Neural progenitor cell (in vitro differentiated cells): ENCODE results near the gene EPSTI1. TPM values are rescaled to one million over a fixed set of nuclear protein-coding genes. Genes with fewer than 3 reads are reported as not detected.

Source experiments
- DNase-seq: peaks from one replicate; pipeline ENCODE4 v3.0.0-alpha.2; 2016; ENCODE audit warnings: low spot score
- H2AFZ ChIP-seq: fragments of 200-600 bp; sonication (generic); replicated peaks from 2 replicates; pipeline ENCODE4 v1.6.1; 2016; ENCODE audit warnings: antibody characterized with exemption
- H3F3A ChIP-seq: fragments of 200-600 bp; sonication (generic); 2 replicates; pipeline ENCODE4 v1.6.1; 2016; ENCODE audit warnings: antibody characterized with exemption, low read depth
- H3K27ac ChIP-seq: fragments of 200-600 bp; sonication (generic); 2 replicates; pipeline ENCODE4 v1.5.1; 2016; ENCODE audit warnings: mild to moderate bottlenecking
- H3K27me3 ChIP-seq: fragments of 200-600 bp; sonication (generic); 2 replicates; pipeline ENCODE4 v1.6.1; 2016; ENCODE audit warnings: mild to moderate bottlenecking, moderate library complexity
- H3K36me3 ChIP-seq: fragments of 200-600 bp; sonication (generic); 2 replicates; pipeline ENCODE4 v1.5.1; 2016
- H3K4me1 ChIP-seq: fragments of 200-600 bp; sonication (generic); 2 replicates; pipeline ENCODE4 v1.6.1; 2016; ENCODE audit warnings: mixed run types
- H3K4me2 ChIP-seq: fragments of 200-600 bp; sonication (generic); 2 replicates; pipeline ENCODE4 v1.6.1; 2016
- H3K4me3 ChIP-seq: fragments of 200-600 bp; sonication (generic); 2 replicates; pipeline ENCODE4 v1.5.1; 2016
- H3K79me2 ChIP-seq: fragments of 200-600 bp; sonication (generic); 2 replicates; pipeline ENCODE4 v1.6.1; 2016; ENCODE audit warnings: low read depth
- H3K9ac ChIP-seq: fragments of 200-600 bp; sonication (generic); 2 replicates; pipeline ENCODE4 v1.6.1; 2016
- H3K9me3 ChIP-seq: fragments of 200-600 bp; sonication (generic); 2 replicates; pipeline ENCODE4 v1.5.1; 2016; ENCODE audit warnings: low read depth
- H4K20me1 ChIP-seq: fragments of 200-600 bp; sonication (generic); 2 replicates; pipeline ENCODE4 v1.6.1; 2016; ENCODE audit warnings: low read depth
- H3K27ac Mint-ChIP-seq: 3 replicates; pipeline ENCODE4 v1.8.0; 2021; ENCODE audit warnings: mixed read lengths
- H3K27me3 Mint-ChIP-seq: 2 replicates; pipeline ENCODE4 v1.8.0; 2022; ENCODE audit warnings: low read depth, mild to moderate bottlenecking, inconsistent platforms, moderate library complexity, mixed read lengths; ENCODE audit not compliant: insufficient read depth
- H3K36me3 Mint-ChIP-seq: 3 replicates; pipeline ENCODE4 v1.8.0; 2021; ENCODE audit warnings: mixed read lengths
- H3K4me1 Mint-ChIP-seq: 3 replicates; pipeline ENCODE4 v1.8.0; 2021; ENCODE audit warnings: mixed read lengths
- H3K4me3 Mint-ChIP-seq: 3 replicates; pipeline ENCODE4 v1.8.0; 2021; ENCODE audit warnings: mild to moderate bottlenecking, moderate library complexity, mixed read lengths
- H3K9me3 Mint-ChIP-seq: 3 replicates; pipeline ENCODE4 v1.8.0; 2020; ENCODE audit warnings: mixed read lengths
- EZH2 ChIP-seq: fragments of 200-600 bp; sonication (generic); IDR thresholded peaks from 2 replicates; pipeline ENCODE4 v1.6.1; 2017; ENCODE audit warnings: antibody characterized with exemption, mild to moderate bottlenecking, moderate library complexity
- EZH2phosphoT487 ChIP-seq: fragments of 200-600 bp; sonication (generic); IDR thresholded peaks from 2 replicates; pipeline ENCODE4 v1.6.1; 2017; ENCODE audit warnings: antibody characterized with exemption
- total RNA-seq: library from RNA; depleted of rRNA; stranded (reverse); fragments of >200 nt; gene quantifications from 2 replicates; pipeline ENCODE4 v1.2.3, GENCODE V29; 2015; ENCODE audit warnings: low replicate concordance
- TF ChIP-seq, protein P1 (sequence below): fragments of 200-600 bp; sonication (generic); IDR thresholded peaks from 2 replicates; pipeline ENCODE4 v1.5.1; 2017; ENCODE audit warnings: antibody characterized with exemption, mild to moderate bottlenecking

The EPSTI1 gene
- total RNA-seq, 1 donor from 2014 or later, result 0.32 TPM

DNA sequence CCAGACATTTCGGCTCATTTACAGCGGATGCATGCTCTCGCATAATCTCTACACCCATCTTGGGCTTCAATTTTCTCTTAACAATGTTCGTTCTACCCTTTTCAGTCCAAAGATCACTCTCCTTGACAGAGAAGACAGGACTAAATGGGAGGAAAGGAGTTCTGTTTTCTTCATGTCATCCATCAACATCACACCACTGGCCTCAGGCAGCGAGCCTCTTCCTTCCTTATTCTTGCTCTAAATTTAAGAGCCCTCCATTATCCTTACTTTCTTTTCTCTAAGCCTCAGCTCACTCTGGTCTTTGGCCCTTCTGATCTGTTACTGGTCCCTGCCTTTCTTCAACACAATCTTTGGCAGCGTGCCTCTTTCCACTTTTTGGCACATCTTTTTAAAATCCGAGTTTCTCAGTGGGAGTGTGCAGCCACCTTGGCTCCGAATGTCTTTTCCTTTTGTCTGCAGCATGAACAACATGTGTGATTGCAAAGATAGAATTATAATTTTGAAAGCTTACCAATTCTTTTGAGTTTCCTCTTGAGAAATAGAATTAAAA is 111.9 kb downstream of the EPSTI1 start:
- H3K9ac ChIP-seq, result no peak overlapping the region
- DNase-seq, result no peak
- no peaks in the 10 kb centered on the region for H4K20me1 ChIP-seq
- H3K4me1 ChIP-seq, result peaks cover 11% of the 10 kb centered on the region
- H3K27me3 Mint-ChIP-seq, result peaks cover 5% of the 10 kb centered on the region
- no peak overlapping the region for H3K4me3 Mint-ChIP-seq
- H3K4me3 ChIP-seq, result no peak overlapping the region
- peaks cover 6% of the 10 kb centered on the region for H3F3A ChIP-seq
- no peaks in the 10 kb centered on the region for H3K79me2 ChIP-seq
- H3K4me1 Mint-ChIP-seq, result peaks cover 25% of the 10 kb centered on the region
- H3K27ac Mint-ChIP-seq, result no peak overlapping the region
- H3K27me3 ChIP-seq, result peaks cover 16% of the 10 kb centered on the region
- H3K27ac ChIP-seq, result no peak overlapping the region
- no peaks in the 10 kb centered on the region for H3K36me3 Mint-ChIP-seq
- H3K9me3 ChIP-seq, result no peaks in the 10 kb centered on the region
- H3K9me3 Mint-ChIP-seq, result peaks cover 4% of the 10 kb centered on the region
- no peaks in the 10 kb centered on the region for H3K36me3 ChIP-seq
- H3K4me2 ChIP-seq, result no peak overlapping the region
- no peak for TF ChIP-seq EZH2phosphoT487
- TF ChIP-seq EZH2, result no peak
- TF ChIP-seq, protein P1, sequence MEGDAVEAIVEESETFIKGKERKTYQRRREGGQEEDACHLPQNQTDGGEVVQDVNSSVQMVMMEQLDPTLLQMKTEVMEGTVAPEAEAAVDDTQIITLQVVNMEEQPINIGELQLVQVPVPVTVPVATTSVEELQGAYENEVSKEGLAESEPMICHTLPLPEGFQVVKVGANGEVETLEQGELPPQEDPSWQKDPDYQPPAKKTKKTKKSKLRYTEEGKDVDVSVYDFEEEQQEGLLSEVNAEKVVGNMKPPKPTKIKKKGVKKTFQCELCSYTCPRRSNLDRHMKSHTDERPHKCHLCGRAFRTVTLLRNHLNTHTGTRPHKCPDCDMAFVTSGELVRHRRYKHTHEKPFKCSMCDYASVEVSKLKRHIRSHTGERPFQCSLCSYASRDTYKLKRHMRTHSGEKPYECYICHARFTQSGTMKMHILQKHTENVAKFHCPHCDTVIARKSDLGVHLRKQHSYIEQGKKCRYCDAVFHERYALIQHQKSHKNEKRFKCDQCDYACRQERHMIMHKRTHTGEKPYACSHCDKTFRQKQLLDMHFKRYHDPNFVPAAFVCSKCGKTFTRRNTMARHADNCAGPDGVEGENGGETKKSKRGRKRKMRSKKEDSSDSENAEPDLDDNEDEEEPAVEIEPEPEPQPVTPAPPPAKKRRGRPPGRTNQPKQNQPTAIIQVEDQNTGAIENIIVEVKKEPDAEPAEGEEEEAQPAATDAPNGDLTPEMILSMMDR, result no peak
- H2AFZ ChIP-seq, result no peak overlapping the region

DNA sequence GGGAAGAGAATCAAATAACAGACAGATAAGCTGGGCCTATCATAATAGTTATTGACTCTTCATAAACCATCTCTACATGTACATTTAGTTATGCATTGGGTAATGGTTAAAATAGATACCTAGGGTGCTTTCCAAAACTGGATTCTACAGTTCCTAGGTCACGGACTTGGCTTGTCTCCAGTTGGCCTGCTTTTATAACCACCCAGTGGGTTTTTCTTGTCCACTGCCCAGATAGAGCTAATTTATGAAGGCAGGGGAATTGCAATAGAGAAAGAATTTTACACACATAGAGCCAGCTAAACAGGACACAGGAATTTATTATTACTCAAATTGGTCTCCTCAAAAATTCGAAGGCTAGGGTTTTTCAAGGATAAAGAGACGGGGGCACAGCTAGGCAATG is 113.3 kb downstream of the EPSTI1 start:
- H3K9me3 Mint-ChIP-seq, result peaks cover 4% of the 10 kb centered on the region
- peaks cover 20% of the 10 kb centered on the region for H3K4me1 Mint-ChIP-seq
- no peak for DNase-seq
- Histone ChIP-seq H3K4me3 (no peak overlapping the region), H3K79me2 (no peaks in the 10 kb centered on the region), H3K9ac (no peak overlapping the region), H2AFZ (no peak overlapping the region), H3K4me1 (peaks cover 13% of the 10 kb centered on the region), H3K36me3 (no peaks in the 10 kb centered on the region), H3K4me2 (no peak overlapping the region), H3K9me3 (no peaks in the 10 kb centered on the region), H3K27ac (no peak overlapping the region), H3K27me3 (peaks cover 30% of the 10 kb centered on the region), H3F3A (peaks cover 6% of the 10 kb centered on the region), H4K20me1 (no peaks in the 10 kb centered on the region)
- no peak overlapping the region for H3K27ac Mint-ChIP-seq
- TF ChIP-seq, protein P1, result no peak
- no peak for TF ChIP-seq EZH2
- TF ChIP-seq EZH2phosphoT487, result no peak
- no peak overlapping the region for H3K4me3 Mint-ChIP-seq
- H3K27me3 Mint-ChIP-seq, result peaks cover 5% of the 10 kb centered on the region
- no peaks in the 10 kb centered on the region for H3K36me3 Mint-ChIP-seq

DNA sequence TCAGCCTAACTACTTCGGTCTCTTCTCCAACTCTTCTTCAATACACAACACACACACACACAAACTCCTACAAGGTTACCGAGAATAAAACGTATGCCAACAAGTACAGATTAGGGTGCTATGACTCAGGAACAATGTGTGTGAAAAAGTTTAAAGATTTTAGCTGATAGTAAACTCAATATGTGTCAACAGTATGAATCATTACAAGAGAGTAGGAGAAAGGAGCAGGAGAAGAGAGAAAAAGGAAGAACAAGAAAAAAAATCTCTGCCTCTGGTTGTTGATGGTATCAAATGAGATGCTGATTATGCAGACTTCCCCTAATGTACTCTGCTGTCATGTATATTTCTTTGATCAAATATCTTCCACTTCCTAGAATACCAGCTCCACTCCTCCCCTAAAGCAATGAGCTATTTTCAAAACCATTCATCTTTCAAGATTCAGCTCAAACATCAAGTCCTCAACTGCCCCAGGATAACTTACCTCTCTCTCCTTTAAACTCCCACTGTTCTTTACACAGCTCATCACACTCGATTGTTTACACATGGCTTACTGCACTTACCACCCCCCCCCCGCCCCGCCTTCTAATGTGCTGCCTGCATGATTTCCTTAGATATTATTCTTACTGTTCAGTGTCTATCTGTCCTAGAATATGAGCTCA is 115.0 kb downstream of the EPSTI1 start:
- Histone ChIP-seq H3F3A (peaks cover 6% of the 10 kb centered on the region), H3K79me2 (no peaks in the 10 kb centered on the region), H3K4me3 (no peak overlapping the region), H3K36me3 (no peaks in the 10 kb centered on the region), H3K27me3 (peaks cover 46% of the 10 kb centered on the region), H2AFZ (no peak overlapping the region), H4K20me1 (no peaks in the 10 kb centered on the region), H3K9me3 (no peaks in the 10 kb centered on the region), H3K4me1 (peaks cover 18% of the 10 kb centered on the region), H3K9ac (no peak overlapping the region), H3K4me2 (no peak overlapping the region), H3K27ac (no peak overlapping the region)
- H3K27me3 Mint-ChIP-seq, result peaks cover 9% of the 10 kb centered on the region
- H3K9me3 Mint-ChIP-seq, result peaks cover 4% of the 10 kb centered on the region
- H3K4me3 Mint-ChIP-seq, result no peak overlapping the region
- no peak for DNase-seq
- H3K27ac Mint-ChIP-seq, result no peak overlapping the region
- TF ChIP-seq, protein P1, result no peak
- TF ChIP-seq EZH2phosphoT487 (no peak), EZH2 (no peak)
- H3K4me1 Mint-ChIP-seq, result peaks cover 20% of the 10 kb centered on the region
- H3K36me3 Mint-ChIP-seq, result no peaks in the 10 kb centered on the region
